HG03060 (cell line): ENCODE measurements around the gene TMOD1.
"Not testable (repeated sequence)": the region's sequence is repeated elsewhere in the genome, so short reads cannot be mapped to it uniquely, and the experiment has no call there.

Experiments
- ATAC-seq: cut with Tn5 transposase; IDR thresholded peaks from one replicate; pipeline ENCODE4 v1.9.1; 2021; ENCODE audit warnings: low read depth, moderate number of reproducible peaks; ENCODE audit not compliant: unreplicated experiment

The TMOD1 gene

DNA sequence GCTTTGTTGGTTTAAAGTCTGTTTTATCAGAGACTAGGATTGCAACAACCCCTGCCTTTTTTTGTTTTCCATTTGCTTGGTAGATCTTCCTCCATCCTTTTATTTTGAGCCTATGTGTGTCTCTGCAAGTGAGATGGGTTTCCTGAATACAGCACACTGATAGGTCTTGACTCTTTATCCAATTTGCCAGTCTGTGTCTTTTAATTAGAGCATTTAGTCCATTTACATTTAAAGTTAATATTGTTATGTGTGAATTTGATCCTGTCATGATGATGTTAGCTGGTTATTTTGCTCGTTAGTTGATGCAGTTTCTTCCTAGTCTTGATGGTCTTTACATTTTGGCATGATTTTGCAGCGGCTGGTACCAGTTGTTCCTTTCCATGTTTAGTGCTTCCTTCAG lies 83.3 kb downstream of the TMOD1 start:
- ATAC-seq = not testable (repeated sequence)

DNA sequence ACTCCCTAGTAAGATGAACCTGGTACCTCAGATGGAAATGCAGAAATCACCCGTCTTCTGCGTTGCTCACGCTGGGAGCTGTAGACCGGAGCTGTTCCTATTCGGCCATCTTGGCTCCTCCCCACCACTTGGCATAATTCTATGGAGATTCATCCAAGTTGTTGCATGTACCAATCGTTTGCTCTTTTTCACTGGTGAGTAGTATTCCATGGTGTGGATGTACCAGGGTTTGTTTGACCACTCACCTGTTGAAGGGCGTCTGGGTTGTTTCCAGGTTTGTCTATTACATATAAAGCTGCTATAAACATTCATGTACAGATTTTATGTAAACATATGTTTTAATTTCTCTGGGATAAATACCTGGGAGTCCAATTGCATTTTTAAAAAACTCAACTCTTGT lies 85.4 kb downstream of the TMOD1 start:
- not testable (repeated sequence) for ATAC-seq

GRCh38 chr9:97591535-97591934 lies 90.1 kb downstream of the TMOD1 start:
- no peak for ATAC-seq

DNA sequence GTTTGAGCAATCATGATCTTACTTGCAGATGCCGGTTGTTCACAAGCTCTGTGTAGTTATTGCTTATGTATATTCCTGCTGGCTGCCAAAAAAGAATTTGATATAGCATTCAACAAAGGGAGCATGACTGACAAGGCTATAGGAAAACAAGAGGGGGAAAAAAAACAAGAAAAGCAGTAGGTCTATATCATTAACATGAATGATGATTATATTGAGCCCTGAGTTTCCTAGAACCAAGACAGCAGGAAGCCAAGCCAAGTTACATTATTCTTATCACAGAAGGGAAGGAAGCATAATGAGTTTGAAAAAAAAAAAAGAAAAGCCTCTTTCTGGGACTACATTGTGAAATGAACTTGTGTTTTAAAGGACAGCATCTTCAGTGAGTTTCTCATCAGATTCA lies 90.7 kb downstream of the TMOD1 start:
- ATAC-seq = no peak

GRCh38 chr9:97593960-97594359 lies 92.5 kb downstream of the TMOD1 start:
- no peak for ATAC-seq

- ATAC-seq = no peak
Measured at GRCh38 chr9:97594381-97594921, 93.0 kb downstream of the TMOD1 start.

DNA sequence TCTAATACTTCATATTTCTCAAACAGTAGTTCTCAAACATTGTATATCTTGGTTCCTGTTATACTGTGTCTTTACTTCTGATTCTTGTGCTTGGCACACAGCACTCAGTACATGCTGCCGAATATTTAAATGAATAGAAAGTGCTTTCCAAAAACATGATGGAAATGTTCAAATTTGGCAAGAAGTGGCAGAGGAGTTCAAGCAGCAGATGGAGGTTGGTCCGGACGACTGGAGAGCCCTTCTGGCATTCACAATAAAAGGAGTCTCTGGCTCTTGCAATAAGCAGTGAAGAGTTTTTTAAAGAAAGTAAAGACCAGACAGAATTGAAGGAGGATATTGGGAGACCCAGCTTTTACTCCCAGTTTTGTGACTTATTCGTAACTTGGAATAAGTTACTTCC lies 95.4 kb downstream of the TMOD1 start:
- no peak for ATAC-seq

DNA sequence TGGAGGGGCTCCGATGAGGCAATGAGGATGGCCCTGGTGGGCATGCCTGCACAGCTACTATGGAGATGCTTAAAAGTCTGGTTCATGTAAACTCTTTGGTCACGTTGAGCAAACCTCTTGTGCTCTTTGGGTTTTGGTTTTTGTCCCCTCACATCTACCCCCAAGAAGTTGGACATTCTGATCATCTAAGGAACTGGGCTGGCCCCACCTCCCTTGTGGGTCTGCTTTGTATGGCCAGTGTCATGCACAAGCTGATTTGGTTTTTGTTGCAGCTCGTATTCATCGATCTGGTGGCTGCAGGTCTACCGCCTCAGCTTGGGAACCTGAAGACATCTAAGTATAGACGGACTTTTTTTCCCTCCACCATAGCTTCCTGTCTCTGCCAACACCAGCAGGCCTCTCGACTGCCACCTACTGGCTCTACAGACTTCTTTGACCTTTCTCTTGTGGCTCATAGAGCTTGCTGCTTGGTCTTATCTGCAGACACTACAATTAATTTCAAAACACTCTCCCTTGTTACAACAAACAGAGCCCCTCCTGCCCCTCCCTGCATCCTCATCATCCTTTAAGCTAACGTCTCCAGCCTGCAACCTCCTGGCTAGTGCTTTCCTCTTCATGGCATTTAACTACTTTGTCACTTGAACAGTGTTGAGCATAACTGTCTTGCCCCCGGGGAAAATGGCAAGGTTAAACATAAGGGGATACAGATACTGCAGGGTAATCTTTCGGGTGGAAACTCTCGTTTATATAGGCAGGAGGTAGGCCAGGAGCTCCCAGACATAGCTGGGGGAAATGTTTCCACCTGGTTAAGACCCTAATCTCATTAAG lies 97.2 kb downstream of the TMOD1 start:
- ATAC-seq = peak; percentile 81

- no peak for ATAC-seq
Measured at GRCh38 chr9:97599314-97599846, 97.9 kb downstream of the TMOD1 start.

- ATAC-seq = no peak
Measured at GRCh38 chr9:97600531-97601227, 99.2 kb downstream of the TMOD1 start.

GRCh38 chr9:97601228-97601898 lies 99.9 kb downstream of the TMOD1 start:
- no peak for ATAC-seq

- ATAC-seq = no peak
Measured at GRCh38 chr9:97602430-97602829, 101.0 kb downstream of the TMOD1 start.

- no peak for ATAC-seq
Measured at GRCh38 chr9:97604901-97605645, 103.6 kb downstream of the TMOD1 start.

- no peak for ATAC-seq
Measured at GRCh38 chr9:97615439-97616072, 114.1 kb downstream of the TMOD1 start.

- ATAC-seq = no peak
Measured at GRCh38 chr9:97617939-97618416, 116.5 kb downstream of the TMOD1 start.

- not testable (repeated sequence) for ATAC-seq
Measured at GRCh38 chr9:97620063-97620462, 118.6 kb downstream of the TMOD1 start.

GRCh38 chr9:97622483-97622882 lies 121.0 kb downstream of the TMOD1 start:
- not testable (repeated sequence) for ATAC-seq

- ATAC-seq = no peak
Measured at GRCh38 chr9:97623946-97624345, 122.5 kb downstream of the TMOD1 start.

- ATAC-seq = no peak
Measured at GRCh38 chr9:97625620-97626019, 124.2 kb downstream of the TMOD1 start.

DNA sequence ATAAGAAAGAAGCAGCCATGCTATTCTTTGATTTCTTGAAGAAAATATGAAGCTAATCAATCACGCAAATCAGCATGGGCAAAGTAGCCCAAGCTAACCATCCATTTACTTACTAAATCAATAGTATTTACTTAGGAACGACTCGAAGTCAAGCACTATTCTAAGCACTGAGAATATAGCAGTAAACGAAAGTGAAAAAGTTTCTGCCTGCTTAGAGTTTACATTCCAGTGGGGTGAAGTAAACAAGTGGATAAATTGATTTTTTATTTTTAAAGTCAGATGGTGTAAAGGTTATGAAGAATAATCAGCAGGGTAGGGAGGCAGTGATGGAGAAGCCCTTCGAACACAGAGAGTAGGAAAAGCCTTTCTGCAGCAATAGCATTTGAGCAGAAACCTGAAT lies 126.2 kb downstream of the TMOD1 start:
- no peak for ATAC-seq
